SW480 (cell line): ENCODE data around the gene EIF4B.
"Not testable (repeated sequence)": the region's sequence is repeated elsewhere in the genome, so short reads cannot be mapped to it uniquely, and the experiment has no call there.

Source experiments
- DNase-seq: peaks from one replicate; pipeline ENCODE4 v3.0.0-alpha.2; 2016; ENCODE audit warnings: low spot score

The EIF4B gene, protein sequence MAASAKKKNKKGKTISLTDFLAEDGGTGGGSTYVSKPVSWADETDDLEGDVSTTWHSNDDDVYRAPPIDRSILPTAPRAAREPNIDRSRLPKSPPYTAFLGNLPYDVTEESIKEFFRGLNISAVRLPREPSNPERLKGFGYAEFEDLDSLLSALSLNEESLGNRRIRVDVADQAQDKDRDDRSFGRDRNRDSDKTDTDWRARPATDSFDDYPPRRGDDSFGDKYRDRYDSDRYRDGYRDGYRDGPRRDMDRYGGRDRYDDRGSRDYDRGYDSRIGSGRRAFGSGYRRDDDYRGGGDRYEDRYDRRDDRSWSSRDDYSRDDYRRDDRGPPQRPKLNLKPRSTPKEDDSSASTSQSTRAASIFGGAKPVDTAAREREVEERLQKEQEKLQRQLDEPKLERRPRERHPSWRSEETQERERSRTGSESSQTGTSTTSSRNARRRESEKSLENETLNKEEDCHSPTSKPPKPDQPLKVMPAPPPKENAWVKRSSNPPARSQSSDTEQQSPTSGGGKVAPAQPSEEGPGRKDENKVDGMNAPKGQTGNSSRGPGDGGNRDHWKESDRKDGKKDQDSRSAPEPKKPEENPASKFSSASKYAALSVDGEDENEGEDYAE

DNA sequence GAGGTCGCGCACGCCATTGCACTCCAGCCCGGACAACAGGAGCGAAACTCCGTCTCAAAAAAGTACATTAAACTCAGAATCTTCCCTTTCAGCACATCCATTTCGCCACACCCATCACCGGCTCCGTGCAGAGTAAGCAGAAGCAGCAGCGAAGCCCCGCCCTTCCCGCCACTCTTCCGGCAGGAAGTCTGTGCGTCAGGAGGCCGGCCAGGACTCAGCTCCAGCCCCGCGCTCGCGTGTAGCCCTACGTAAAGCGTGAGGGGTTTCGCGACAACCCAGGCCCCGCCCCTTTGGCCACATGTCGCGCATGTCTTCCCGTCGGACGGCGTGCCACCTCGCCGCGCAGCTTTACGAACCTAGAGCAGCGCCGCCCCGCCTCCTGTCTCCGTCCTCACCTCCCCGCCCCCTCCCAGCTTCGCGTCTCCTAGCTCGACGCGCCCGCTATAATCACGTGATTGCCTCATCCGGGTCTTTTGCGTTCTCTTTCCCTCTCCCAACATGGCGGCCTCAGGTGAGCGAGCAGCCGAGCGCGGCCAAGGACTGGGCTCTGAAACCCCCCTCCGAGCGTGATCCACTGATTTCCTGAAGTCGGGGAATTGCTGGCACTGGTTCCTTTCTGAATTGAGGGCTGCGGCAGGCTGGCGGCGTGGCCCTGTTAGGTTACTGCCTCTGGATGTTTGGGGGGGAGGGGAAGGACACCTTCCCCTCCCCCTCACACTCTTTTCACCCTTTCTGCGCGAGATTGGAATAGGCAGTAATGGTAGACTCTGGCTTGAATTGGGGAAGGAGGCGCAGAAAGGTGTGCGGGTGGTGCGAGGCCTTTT lies at the start of gene EIF4B:
TSS of gene EIF4B (plus strand) at position 471 of the 824 bp plus-strand sequence. CDS start at position 499, 28 bp downstream.
- DNase-seq: peak; percentile 99

GRCh38 chr12:52956987-52957386 lies 49.3 kb upstream of the EIF4B start:
- DNase-seq: peak; percentile 64

GRCh38 chr12:52964556-52965336 lies 41.5 kb upstream of the EIF4B start:
- DNase-seq: no peak

- no peak for DNase-seq
Observed at GRCh38 chr12:52965337-52965731, 40.9 kb upstream of the EIF4B start.

- no peak for DNase-seq
Observed at GRCh38 chr12:52969166-52969795, 37.0 kb upstream of the EIF4B start.

GRCh38 chr12:52969828-52970569 lies 36.3 kb upstream of the EIF4B start:
- peak; percentile 80 for DNase-seq

- DNase-seq: peak; percentile 73
Observed at GRCh38 chr12:52971679-52972329, 34.5 kb upstream of the EIF4B start.

- DNase-seq: no peak
Observed at GRCh38 chr12:52975204-52975603, 31.1 kb upstream of the EIF4B start.

- DNase-seq: peak; percentile 80
Observed at GRCh38 chr12:52975820-52976573, 30.3 kb upstream of the EIF4B start.

DNA sequence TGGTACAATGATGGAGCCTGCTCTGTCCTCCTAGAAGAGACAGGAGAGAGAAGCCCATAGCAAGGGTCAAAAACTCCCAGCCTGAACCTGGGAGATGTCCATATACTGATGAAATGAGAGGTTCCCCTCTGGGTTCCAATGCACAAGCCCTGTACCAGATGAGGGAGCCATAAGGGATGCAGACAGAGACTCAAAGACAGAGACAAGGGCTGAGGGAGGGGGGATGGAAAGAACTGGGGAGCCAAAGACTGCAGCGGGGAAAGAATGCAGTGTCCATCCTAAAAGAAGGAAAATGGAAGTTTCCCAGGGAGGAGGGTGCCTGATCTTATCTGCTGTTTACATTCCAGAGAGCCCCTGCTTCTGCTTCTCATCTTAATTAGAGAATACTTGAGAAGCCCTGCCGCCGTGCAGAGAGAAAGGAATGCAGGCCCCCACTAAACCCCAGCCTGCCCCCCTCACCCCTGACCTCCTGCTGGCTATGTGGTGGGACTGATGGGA lies 29.6 kb upstream of the EIF4B start:
- DNase-seq: peak; percentile 40

- no peak for DNase-seq
Observed at GRCh38 chr12:52977170-52977569, 29.1 kb upstream of the EIF4B start.

- no peak for DNase-seq
Observed at GRCh38 chr12:52980096-52980649, 26.1 kb upstream of the EIF4B start.

DNA sequence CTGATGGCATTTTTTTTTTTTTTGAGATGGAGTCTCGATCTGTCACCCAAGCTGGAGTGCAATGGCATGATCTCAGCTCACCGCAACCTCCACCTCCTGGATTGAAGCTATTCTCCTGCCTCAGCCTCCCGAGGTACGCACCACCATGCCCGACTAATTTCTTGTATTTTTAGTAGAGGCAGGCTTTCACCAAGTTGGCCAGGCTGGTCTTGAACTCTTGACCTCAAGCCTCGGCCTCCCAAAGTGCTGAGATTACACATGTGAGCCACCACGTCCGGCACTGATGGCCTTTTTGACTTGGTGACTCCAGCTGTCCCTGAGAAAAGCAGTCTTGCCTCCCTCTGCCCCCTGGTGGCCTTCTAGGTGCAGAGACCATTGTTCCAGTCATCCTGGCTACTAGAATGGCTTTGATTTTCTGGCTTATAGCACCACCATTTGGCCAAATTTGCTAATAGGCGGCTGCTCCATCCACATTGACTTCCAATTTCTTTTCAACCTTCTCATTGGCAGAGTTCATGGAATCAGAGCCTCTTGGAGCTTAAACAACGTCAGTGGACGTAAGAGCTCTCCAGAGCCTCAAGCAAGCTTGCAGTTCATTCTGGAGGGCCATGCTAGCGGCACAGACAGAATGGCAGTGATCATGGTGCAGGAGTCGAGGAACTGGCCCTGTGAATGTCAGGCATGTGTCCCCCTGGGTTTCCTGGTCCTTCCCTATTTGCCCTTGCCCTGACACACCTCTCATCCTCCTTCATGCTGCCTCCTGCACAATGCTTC lies 25.4 kb upstream of the EIF4B start:
- DNase-seq: peak; percentile 93

DNA sequence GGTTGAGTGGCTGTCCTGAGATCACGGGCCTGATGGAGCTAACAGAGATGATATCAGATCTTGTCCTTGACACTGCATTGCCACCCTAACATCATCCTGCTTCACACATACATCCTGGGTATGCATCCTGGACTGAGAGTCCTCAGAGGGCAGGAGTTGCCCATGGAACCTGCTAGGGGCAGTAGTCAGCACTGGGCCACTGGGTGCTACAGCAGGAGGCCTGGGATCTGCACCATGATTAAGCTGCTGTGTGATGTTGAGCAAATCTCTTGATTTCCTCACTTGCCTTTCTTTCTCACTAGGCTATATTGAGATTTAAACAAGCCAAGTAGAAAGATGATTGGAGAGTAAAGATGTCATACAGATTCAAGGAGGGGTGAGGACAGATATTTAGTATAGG lies 22.1 kb upstream of the EIF4B start:
- no peak for DNase-seq

DNA sequence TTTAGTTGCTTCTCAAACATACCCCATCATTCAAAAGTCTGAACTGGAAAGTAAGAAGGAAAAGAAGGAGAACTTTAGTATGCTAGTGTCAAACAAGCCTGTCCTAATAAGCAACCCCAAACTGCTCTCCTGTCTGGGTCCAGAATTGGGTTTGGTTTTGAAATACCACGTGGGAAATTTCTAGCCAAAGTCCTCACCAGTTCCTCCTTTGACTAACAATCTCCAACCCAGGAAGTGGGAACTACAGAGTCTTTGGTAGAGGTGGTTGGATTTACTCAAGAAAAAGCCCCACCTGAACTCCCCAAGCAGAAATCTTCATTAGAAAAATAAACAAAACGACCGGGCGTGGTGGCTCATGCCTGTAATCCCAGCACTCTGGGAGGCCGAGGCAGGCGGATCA lies 17.4 kb upstream of the EIF4B start:
- DNase-seq: no peak

GRCh38 chr12:52990206-52990605 lies 16.1 kb upstream of the EIF4B start:
- no peak for DNase-seq

- not testable (repeated sequence) for DNase-seq
Observed at GRCh38 chr12:52992240-52992639, 14.0 kb upstream of the EIF4B start.
